IMR-90 (cell line): ENCODE data around the gene CRTAP. TPM values are rescaled to one million over a fixed set of nuclear protein-coding genes. Genes with fewer than 3 reads are reported as not detected.

Experiments used
- ATAC-seq: fragments of 200-7000 bp; cut with Tn5 transposase; 2 replicates; pipeline ENCODE4 v1.9.1; 2020; ENCODE audit warnings: low read depth, mild to moderate bottlenecking, moderate library complexity
- BruUV-seq: library from RNA; stranded (reverse); fragments of 400-500 nt; replicated peaks from 2 replicates; lab custom pipeline; 2021; lab: Mats Ljungman, UMichigan
- CTCF ChIA-PET: fragments of 300-600 bp; formaldehyde crosslinking; extraction: SDS; loops from one replicate; lab custom pipeline; 2021; ENCODE audit warnings: antibody characterized with exemption; lab: Yijun Ruan, JAX
- POLR2A ChIA-PET: fragments of 300-600 bp; sonication (Branson Sonifier 250); formaldehyde crosslinking; loops from one replicate; lab custom pipeline; 2022; ENCODE audit warnings: antibody characterized with exemption; ENCODE audit not compliant: unreplicated experiment; lab: Charles Lee
- DNase-seq: peaks from one replicate; pipeline ENCODE4 v3.0.0; 2013
- H2AFZ ChIP-seq: replicated peaks from 2 replicates; pipeline ENCODE3; 2013; ENCODE audit warnings: low read length, mild to moderate bottlenecking; ENCODE audit not compliant: poor library complexity
- H2AK5ac ChIP-seq: 2 replicates; pipeline ENCODE4 v1.6.1; 2013; ENCODE audit warnings: low read depth, low read length, inconsistent platforms
- H2AK9ac ChIP-seq: replicated peaks from 2 replicates; pipeline ENCODE3; 2013; ENCODE audit warnings: mild to moderate bottlenecking, low read depth, low read length, moderate library complexity; ENCODE audit not compliant: poor library complexity
- H2BK120ac ChIP-seq: 2 replicates; pipeline ENCODE4 v1.6.1; 2013; ENCODE audit warnings: low read depth, low read length, inconsistent platforms
- H2BK15ac ChIP-seq: 3 replicates; pipeline ENCODE4 v1.6.1; 2013; ENCODE audit warnings: low read depth, low read length, inconsistent platforms
- H2BK20ac ChIP-seq: 2 replicates; pipeline ENCODE4 v1.6.1; 2013; ENCODE audit warnings: low read depth, mild to moderate bottlenecking, inconsistent platforms, low read length, moderate library complexity
- H2BK5ac ChIP-seq: 2 replicates; pipeline ENCODE4 v1.6.1; 2013; ENCODE audit warnings: mild to moderate bottlenecking, low read depth, low read length, inconsistent platforms; ENCODE audit not compliant: poor library complexity, severe bottlenecking
- H3K14ac ChIP-seq: replicated peaks from 2 replicates; pipeline ENCODE4 v1.6.1; 2013; ENCODE audit warnings: low read depth, low read length, inconsistent platforms
- H3K18ac ChIP-seq: 2 replicates; pipeline ENCODE4 v1.6.1; 2013; ENCODE audit warnings: low read depth, low read length, control low read depth
- H3K23ac ChIP-seq: 2 replicates; pipeline ENCODE4 v1.6.1; 2013; ENCODE audit warnings: low read depth, low read length, inconsistent platforms
- H3K27ac ChIP-seq: 2 replicates; pipeline ENCODE4 v1.5.1; 2013; ENCODE audit warnings: mild to moderate bottlenecking, control low read depth, low read length; ENCODE audit not compliant: insufficient read depth
- H3K27me3 ChIP-seq: 2 replicates; pipeline ENCODE4 v1.6.1; 2013; ENCODE audit warnings: low read length; ENCODE audit not compliant: control insufficient read depth, insufficient read depth
- H3K36me3 ChIP-seq: 2 replicates; pipeline ENCODE4 v1.6.1; 2013; ENCODE audit warnings: low read length, mixed read lengths; ENCODE audit not compliant: control insufficient read depth, insufficient read depth
- H3K4ac ChIP-seq: 2 replicates; pipeline ENCODE4 v1.6.1; 2013; ENCODE audit warnings: low read depth, low read length, inconsistent platforms
- H3K4me1 ChIP-seq: 2 replicates; pipeline ENCODE4 v1.6.1; 2013; ENCODE audit warnings: low read length, mixed read lengths; ENCODE audit not compliant: control insufficient read depth, insufficient read depth
- H3K4me2 ChIP-seq: 2 replicates; pipeline ENCODE4 v1.6.1; 2013; ENCODE audit warnings: low read depth, mild to moderate bottlenecking, control low read depth, low read length, moderate library complexity
- H3K4me3 ChIP-seq: 2 replicates; pipeline ENCODE4 v1.5.1; 2013; ENCODE audit warnings: low read depth, mild to moderate bottlenecking, control low read depth, low read length, moderate library complexity; ENCODE audit not compliant: insufficient read depth
- H3K56ac ChIP-seq: 2 replicates; pipeline ENCODE4 v1.6.1; 2013; ENCODE audit warnings: low read length, inconsistent platforms; ENCODE audit not compliant: insufficient read depth; ENCODE audit errors: extremely low read depth
- H3K79me1 ChIP-seq, 2 experiments: 2 replicates each; pipeline ENCODE4 v1.6.1; 2013; ENCODE audit warnings: low read length in 2 of 2, inconsistent platforms in 1 of 2, low read depth in 1 of 2
- H3K9ac ChIP-seq: 2 replicates; pipeline ENCODE4 v1.6.1; 2013; ENCODE audit warnings: low read depth, low read length, control low read depth
- H3K9me1 ChIP-seq: 2 replicates; pipeline ENCODE4 v1.6.1; 2013; ENCODE audit warnings: low read length, inconsistent platforms; ENCODE audit not compliant: insufficient read depth
- H3K9me3 ChIP-seq: 2 replicates; pipeline ENCODE4 v1.6.1; 2013; ENCODE audit warnings: low read length; ENCODE audit not compliant: control insufficient read depth, insufficient read depth
- H4K20me1 ChIP-seq: 2 replicates; pipeline ENCODE4 v1.6.1; 2013; ENCODE audit warnings: low read length, inconsistent platforms; ENCODE audit not compliant: insufficient read depth
- H4K5ac ChIP-seq: 2 replicates; pipeline ENCODE4 v1.6.1; 2013; ENCODE audit warnings: mild to moderate bottlenecking, low read depth, low read length, control low read depth
- H4K8ac ChIP-seq, 2 experiments: 2 replicates each; pipeline ENCODE4 v1.6.1; 2013; ENCODE audit warnings: low read depth in 2 of 2, low read length in 2 of 2, control low read depth in 1 of 2, inconsistent platforms in 1 of 2
- H4K91ac ChIP-seq: 2 replicates; pipeline ENCODE4 v1.6.1; 2013; ENCODE audit warnings: low read depth, low read length, inconsistent platforms; ENCODE audit not compliant: insufficient read depth
- CEBPB ChIP-seq: IDR thresholded peaks from 2 replicates; pipeline ENCODE4 v1.6.1; 2012; ENCODE audit warnings: low read depth, low read length, improper control_type of control experiment
- CHD1 ChIP-seq: IDR thresholded peaks from 2 replicates; pipeline ENCODE4 v1.6.1; 2012; ENCODE audit warnings: low read depth, low read length, improper control_type of control experiment
- ELK1 ChIP-seq: fragments of 150-350 bp; IDR thresholded peaks from 2 replicates; pipeline ENCODE4 v1.6.1; 2016; ENCODE audit warnings: low read depth, mild to moderate bottlenecking, low read length, moderate library complexity, borderline replicate concordance
- POLR2A ChIP-seq: IDR thresholded peaks from 2 replicates; pipeline ENCODE4 v1.6.1; 2012; ENCODE audit warnings: mild to moderate bottlenecking, low read depth, low read length
- USF2 ChIP-seq: fragments of 150-350 bp; IDR thresholded peaks from 2 replicates; pipeline ENCODE4 v1.6.1; 2017; ENCODE audit warnings: mild to moderate bottlenecking, antibody characterized with exemption, low read length, low read depth
- WGBS, 2 experiments: methylation state at CpG; one replicate each; pipeline versions ENCODE4 v1.1.5 to v1.1.7; 2013; ENCODE audit warnings: missing lambda C conversion rate in 2 of 2; ENCODE audit not compliant: insufficient read length in 1 of 2; ENCODE audit errors: extremely low coverage in 2 of 2; 5-methylcytosine and 5-hydroxymethylcytosine counted together
- dilution Hi-C: fragments of 300-500 bp; cut with HindIII; formaldehyde crosslinking; loops from one replicate; pipeline ENCODE4 v1.14.3; 2018; ENCODE audit warnings: low sequenced_read_pairs; ENCODE audit not compliant: unreplicated experiment
- in situ Hi-C: fragments of 300-500 bp; cut with MboI; formaldehyde crosslinking; loops from 3 replicates; pipeline ENCODE4 v1.14.3; 2019; ENCODE audit warnings: low sequenced_read_pairs, inconsistent platforms, mixed read lengths
- intact Hi-C: fragments of 100-400 bp; cut with micrococcal nuclease; formaldehyde crosslinking; loops from 2 replicates; pipeline ENCODE4 v1.10.0; 2022
- polyA plus RNA-seq, 3 experiments: library from polyadenylated mRNA; depleted of rRNA; stranded (reverse); fragments of >200 nt; gene quantifications; 2 replicates each; pipeline ENCODE4 v1.2.3, GENCODE V29; 2012; ENCODE audit warnings: low replicate concordance in 1 of 3
- total RNA-seq: library from RNA; depleted of rRNA; stranded (reverse); fragments of >200 nt; gene quantifications from 2 replicates; pipeline ENCODE4 v1.2.3, GENCODE V29; 2012

Gene CRTAP
- total and polyA plus RNA-seq, 2 of the 4 experiments (the other 2 are of a cell fraction) = 108 to 205 TPM

GRCh38 chr3:33166095-33166494 lies 52.3 kb downstream of the CRTAP start:
- H2AK5ac ChIP-seq = no peak overlapping the region
- TF ChIP-seq POLR2A (no peak), CHD1 (no peak), CEBPB (no peak), USF2 (no peak), ELK1 (no peak)
- peaks cover 3% of the 10 kb centered on the region; the same call in 1 of the 2 replicates for H3K9me1 ChIP-seq
- H3K4me2 ChIP-seq = no peak overlapping the region
- H2AFZ ChIP-seq = no peak overlapping the region
- no peak overlapping the region for H2BK5ac ChIP-seq
- no peak overlapping the region for H2BK15ac ChIP-seq
- no peaks in the 10 kb centered on the region for H3K79me1 ChIP-seq
- H3K27me3 ChIP-seq = no peaks in the 10 kb centered on the region
- H3K18ac ChIP-seq = no peak overlapping the region
- no peak overlapping the region for H4K5ac ChIP-seq
- no peak overlapping the region for H3K56ac ChIP-seq
- ChIA-PET CTCF (no interaction called here), POLR2A (no interaction called here)
- DNase-seq (no peak), ATAC-seq (no peak)
- peaks cover 2% of the 10 kb centered on the region for H3K4me1 ChIP-seq
- no peak overlapping the region for H2BK120ac ChIP-seq
- no peak overlapping the region for H3K23ac ChIP-seq
- H4K91ac ChIP-seq = no peak overlapping the region
- no peak overlapping the region for H3K27ac ChIP-seq
- no peak overlapping the region for H4K8ac ChIP-seq
- dilution Hi-C loops = no loop called here
- no peaks in the 10 kb centered on the region for H4K20me1 ChIP-seq
- in situ Hi-C loops = no loop called here
- WGBS, 2 experiments = no CpG with 5 or more reads among the region's 2 CpGs
- H2BK20ac ChIP-seq = no peak overlapping the region
- BruUV-seq = no TSS peak
- no peaks in the 10 kb centered on the region for H3K36me3 ChIP-seq
- no peaks in the 10 kb centered on the region for H3K9me3 ChIP-seq
- H3K14ac ChIP-seq = no peak overlapping the region
- no peak overlapping the region for H3K4ac ChIP-seq
- H3K9ac ChIP-seq = no peak overlapping the region
- H3K4me3 ChIP-seq = no peak overlapping the region
- H2AK9ac ChIP-seq = no peak overlapping the region
- intact Hi-C loops = no loop called here
